ENCODE results near the gene PRICKLE4. TPM values are rescaled to one million over a fixed set of nuclear protein-coding genes. Genes with fewer than 3 reads are reported as not detected.

The PRICKLE4 gene
- total RNA-seq, 1 experiment from 2014 or later, result not detected

GRCh38 chr6:41783106-41783780, 2.7 kb downstream of the PRICKLE4 start:
- Histone ChIP-seq H3K4me3 (ENCODE audit: low read depth, low read length, poor library complexity, severe bottlenecking) (no peak overlapping the region), H3K9me3 (ENCODE audit: low read depth, low read length, poor library complexity, severe bottlenecking) (no peaks in the 10 kb centered on the region), H3K36me3 (ENCODE audit: insufficient read depth, low read length, poor library complexity, severe bottlenecking) (no peaks in the 10 kb centered on the region), H3K27me3 (replicated peaks; ENCODE audit: insufficient read depth, low read depth, low read length, poor library complexity) (no peaks in the 10 kb centered on the region), H3K4me1 (ENCODE audit: insufficient read depth, low read length, poor library complexity, severe bottlenecking) (peaks cover 22% of the 10 kb centered on the region), H3K27ac (ENCODE audit: low read depth, low read length, poor library complexity, severe bottlenecking) (no peak overlapping the region)
- ChIA-PET CTCF (no interaction called here), POLR2A (ENCODE audit: low non-redundant PET) (no interaction called here)
- BruUV-seq (replicated peaks), result no TSS peak
- TF ChIP-seq CTCF (conservative IDR thresholded peaks at IDR 0.05; ENCODE audit: low read depth, low read length) (no peak), EZH2 (IDR thresholded peaks at IDR 0.05; ENCODE audit: borderline replicate concordance, low read depth, low read length, poor library complexity, severe bottlenecking) (no peak)
- intact Hi-C loops (cut with micrococcal nuclease; ENCODE audit: unreplicated experiment), result no loop called here
- DNase-seq (ENCODE audit: low spot score), result no peak

- Histone ChIP-seq H3K27ac (ENCODE audit: low read depth, low read length, poor library complexity, severe bottlenecking) (no peak overlapping the region), H3K4me1 (ENCODE audit: insufficient read depth, low read length, poor library complexity, severe bottlenecking) (peaks cover 12% of the 10 kb centered on the region), H3K27me3 (replicated peaks; ENCODE audit: insufficient read depth, low read depth, low read length, poor library complexity) (no peaks in the 10 kb centered on the region), H3K9me3 (ENCODE audit: low read depth, low read length, poor library complexity, severe bottlenecking) (no peaks in the 10 kb centered on the region), H3K4me3 (ENCODE audit: low read depth, low read length, poor library complexity, severe bottlenecking) (no peak overlapping the region), H3K36me3 (ENCODE audit: insufficient read depth, low read length, poor library complexity, severe bottlenecking) (peaks cover 9% of the 10 kb centered on the region)
- intact Hi-C loops (cut with micrococcal nuclease; ENCODE audit: unreplicated experiment), result loop anchor here (5.0 kb wide), 2 partner anchors 153 to 1113 kb away; no protein-coding TSS in a partner anchor
- BruUV-seq (replicated peaks), result no TSS peak
- ChIA-PET CTCF (no interaction called here), POLR2A (ENCODE audit: low non-redundant PET) (no interaction called here)
- DNase-seq (ENCODE audit: low spot score), result no peak
- no peak for TF ChIP-seq EZH2 (IDR thresholded peaks at IDR 0.05; ENCODE audit: borderline replicate concordance, low read depth, low read length, poor library complexity, severe bottlenecking)
- TF ChIP-seq CTCF (conservative IDR thresholded peaks at IDR 0.05; ENCODE audit: low read depth, low read length), result no peak
Observed at GRCh38 chr6:41784581-41785171, 4.1 kb downstream of the PRICKLE4 start.

GRCh38 chr6:41785254-41785653, 4.7 kb downstream of the PRICKLE4 start:
- intact Hi-C loops (cut with micrococcal nuclease; ENCODE audit: unreplicated experiment), result loop anchor here (5.0 kb wide), 2 partner anchors 152 to 1112 kb away; no protein-coding TSS in a partner anchor
- ChIA-PET POLR2A (ENCODE audit: low non-redundant PET) (no interaction called here), CTCF (interaction anchor here (1.0 to 2.8 kb wide), 2 partner anchors 9 to 259 kb away, joined by 3 to 12 read pairs; no protein-coding TSS in a partner anchor)

More at GRCh38 chr6:41785254-41785653, 4.7 kb downstream of the PRICKLE4 start:
- BruUV-seq (replicated peaks), result no TSS peak
- Histone ChIP-seq H3K4me1 (ENCODE audit: insufficient read depth, low read length, poor library complexity, severe bottlenecking) (peaks cover 12% of the 10 kb centered on the region), H3K9me3 (ENCODE audit: low read depth, low read length, poor library complexity, severe bottlenecking) (no peaks in the 10 kb centered on the region), H3K27me3 (replicated peaks; ENCODE audit: insufficient read depth, low read depth, low read length, poor library complexity) (no peaks in the 10 kb centered on the region), H3K4me3 (ENCODE audit: low read depth, low read length, poor library complexity, severe bottlenecking) (no peak overlapping the region), H3K36me3 (ENCODE audit: insufficient read depth, low read length, poor library complexity, severe bottlenecking) (peaks cover 14% of the 10 kb centered on the region), H3K27ac (ENCODE audit: low read depth, low read length, poor library complexity, severe bottlenecking) (no peak overlapping the region)
- TF ChIP-seq CTCF (conservative IDR thresholded peaks at IDR 0.05; ENCODE audit: low read depth, low read length) (no peak), EZH2 (IDR thresholded peaks at IDR 0.05; ENCODE audit: borderline replicate concordance, low read depth, low read length, poor library complexity, severe bottlenecking) (no peak)
- DNase-seq (ENCODE audit: low spot score), result no peak
